HFF-Myc (cell line): ENCODE results near the gene KAZN.

Experiments used
- DNase-seq: peaks from one replicate; pipeline ENCODE4 v3.0.0-alpha.2; 2011; ENCODE audit warnings: low read depth; ENCODE audit errors: extremely low read depth
- H3K4me3 ChIP-seq: replicated peaks from 2 replicates; pipeline ENCODE4 v1.5.1; 2011; ENCODE audit warnings: low read depth, mild to moderate bottlenecking, control low read depth, low read length
- CTCF ChIP-seq: IDR thresholded peaks from 2 replicates; pipeline ENCODE4 v1.5.1; 2012; ENCODE audit warnings: mild to moderate bottlenecking, low read depth, low read length, control low read depth; ENCODE audit errors: missing control alignments

The KAZN gene

DNA sequence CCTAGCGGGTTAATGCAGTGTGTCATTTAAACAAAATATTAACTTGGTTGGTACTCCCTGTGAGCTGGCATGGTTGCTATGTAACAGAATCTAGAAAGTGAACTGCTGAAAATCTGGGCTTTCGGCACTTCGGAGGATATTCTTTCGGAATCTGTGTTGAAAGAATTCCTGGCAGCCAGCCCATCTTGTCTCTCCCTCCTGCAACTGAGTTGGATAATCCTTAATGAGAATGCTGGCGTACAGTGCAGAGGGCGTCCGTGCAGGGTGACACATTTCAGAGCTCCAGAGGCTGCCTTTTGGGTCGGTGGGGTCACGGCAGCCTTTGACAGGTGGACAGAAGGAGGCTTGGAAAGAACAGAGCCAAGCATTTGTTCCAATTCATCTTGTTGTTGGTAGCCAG lies 3.7 kb downstream of the KAZN start:
- no peak overlapping the region for H3K4me3 ChIP-seq
- no peak for DNase-seq
- no peak for TF ChIP-seq CTCF

DNA sequence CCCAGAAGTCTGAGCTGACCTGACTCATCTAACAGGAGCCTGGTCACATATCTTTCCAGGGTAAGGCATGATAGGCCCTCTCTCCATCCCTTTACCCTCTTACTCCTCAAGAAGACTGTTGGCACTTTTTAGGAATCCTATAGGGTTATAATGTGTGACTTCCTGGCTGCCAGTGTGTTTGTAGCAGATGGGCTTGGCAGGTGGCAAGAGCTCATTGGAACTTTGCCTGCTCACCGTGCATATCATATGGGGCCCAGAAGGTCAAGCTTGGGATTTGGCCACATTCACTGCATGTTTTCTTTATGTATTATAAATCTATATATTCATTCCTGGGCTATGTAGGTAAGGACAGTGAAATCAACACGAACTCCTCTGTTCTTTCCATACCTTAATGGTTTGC lies 5.2 kb downstream of the KAZN start:
- DNase-seq, result no peak
- H3K4me3 ChIP-seq, result no peak overlapping the region
- no peak for TF ChIP-seq CTCF

DNA sequence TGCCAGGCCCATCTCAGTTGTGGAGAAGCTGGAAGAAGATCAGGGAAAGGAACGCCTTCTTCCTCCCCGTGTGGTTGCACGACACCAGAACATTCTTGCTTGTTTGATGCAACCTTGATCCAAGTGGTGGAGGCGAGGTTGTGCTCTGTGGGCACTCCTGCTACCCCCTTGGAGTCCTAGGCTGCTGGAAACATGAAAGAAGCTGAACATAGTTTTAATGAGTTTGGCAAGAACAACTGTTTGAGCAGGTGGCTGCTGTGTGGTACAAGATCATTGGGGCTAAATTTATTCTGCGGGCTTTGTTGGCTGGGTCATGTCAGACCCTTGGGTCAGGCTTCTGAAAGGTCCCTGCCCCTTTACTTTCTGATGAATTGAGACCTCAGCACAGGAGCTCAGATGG lies 5.9 kb downstream of the KAZN start:
- no peak for DNase-seq
- no peak for TF ChIP-seq CTCF
- H3K4me3 ChIP-seq, result no peak overlapping the region

DNA sequence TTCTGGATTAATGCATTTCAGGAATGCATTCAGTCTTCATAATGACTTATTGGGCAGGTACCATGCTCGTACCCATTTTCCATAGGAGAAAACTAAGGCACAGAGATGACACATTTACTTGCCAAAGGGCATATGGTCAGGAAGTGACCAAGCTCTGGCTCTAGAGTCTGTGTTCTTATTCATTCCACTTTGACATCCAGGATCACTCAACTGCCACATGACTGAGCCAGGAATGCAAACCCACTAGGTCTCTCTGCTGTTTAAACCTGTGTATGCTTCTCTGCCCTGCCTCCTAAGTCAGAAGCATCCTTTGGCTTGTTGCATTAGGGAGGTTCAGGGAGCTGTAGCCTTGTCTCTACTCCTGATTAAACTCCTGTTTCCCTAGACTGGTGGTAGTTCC lies 7.5 kb downstream of the KAZN start:
- no peak for DNase-seq
- TF ChIP-seq CTCF, result no peak
- no peak overlapping the region for H3K4me3 ChIP-seq

GRCh38 chr1:14606632-14607031 lies 8.1 kb downstream of the KAZN start:
- DNase-seq, result no peak
- no peak overlapping the region for H3K4me3 ChIP-seq
- TF ChIP-seq CTCF, result no peak

DNA sequence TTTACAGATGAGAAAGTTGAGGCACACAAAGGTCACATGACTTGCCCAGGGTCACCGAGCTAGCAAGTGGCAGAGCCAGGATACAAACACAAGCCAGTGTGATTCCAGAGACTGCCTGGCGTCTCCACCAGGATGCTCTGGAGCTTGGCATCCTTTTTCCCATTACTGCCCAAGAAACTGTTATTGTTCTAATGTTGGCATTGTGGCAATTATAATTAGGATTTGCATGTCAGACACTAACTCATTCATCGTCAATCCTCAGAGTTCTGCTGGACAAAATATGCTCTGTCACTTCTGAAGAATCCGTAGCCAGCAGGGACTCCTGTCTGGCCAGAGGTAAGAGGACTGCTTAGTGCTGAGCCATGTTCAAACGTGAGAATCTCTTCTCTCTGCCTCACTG lies 8.8 kb downstream of the KAZN start:
- DNase-seq, result no peak
- no peak overlapping the region for H3K4me3 ChIP-seq
- TF ChIP-seq CTCF, result no peak

GRCh38 chr1:14608308-14608707 lies 9.8 kb downstream of the KAZN start:
- TF ChIP-seq CTCF, result no peak
- H3K4me3 ChIP-seq, result no peak overlapping the region
- no peak for DNase-seq
